ENCODE data around the gene ANKRD29. TPM values are rescaled to one million over a fixed set of nuclear protein-coding genes. Genes with fewer than 3 reads are reported as not detected.

The ANKRD29 gene
- total and polyA plus RNA-seq, 7 donors: 2.5 to 31.0 (median 4.2) TPM

DNA sequence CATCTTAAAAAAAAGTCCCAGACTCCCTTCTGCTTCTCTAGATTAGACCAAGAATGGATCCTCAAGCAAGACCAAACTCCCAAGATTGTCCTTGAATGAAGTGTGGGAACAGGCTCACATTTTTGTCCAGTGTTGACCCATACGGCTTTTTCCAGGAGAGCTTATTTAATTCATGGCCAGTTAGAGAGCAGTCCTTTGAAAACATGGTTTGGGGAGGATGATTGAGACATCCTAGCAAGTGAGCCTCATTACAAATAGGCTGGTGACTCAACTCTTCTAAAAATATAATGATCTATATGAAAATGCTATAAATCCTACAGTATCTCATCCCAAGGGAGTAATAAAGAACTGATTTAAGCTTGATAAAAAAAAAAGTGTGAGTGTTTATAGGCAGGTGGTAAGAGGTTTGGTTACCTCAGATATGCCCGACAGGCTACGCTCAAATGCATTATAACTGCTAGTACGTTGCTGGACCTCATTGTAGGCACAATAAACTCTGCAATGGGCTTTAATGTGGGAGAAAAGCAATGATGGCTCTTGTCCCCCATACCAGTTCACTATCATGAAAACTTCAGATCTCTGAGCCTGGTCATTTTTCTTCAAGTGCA, 17.0 kb downstream of the ANKRD29 start:
- WGBS, 2 donors: 82 to 94% methylated on average over 4 of the region's 4 CpGs
- H3K27ac ChIP-seq: no peak overlapping the region
- intact Hi-C loops (cut with DNase I): no loop called here
- DNase-seq: no peak
- no peaks in the 10 kb centered on the region for H3K27me3 ChIP-seq
- H3K36me3 ChIP-seq: no peaks in the 10 kb centered on the region
- no peaks in the 10 kb centered on the region for H3K9me3 ChIP-seq
- H3K4me3 ChIP-seq: no peak overlapping the region
- H3K4me1 ChIP-seq: no peaks in the 10 kb centered on the region
- no peak for TF ChIP-seq EP300 (IDR thresholded peaks at IDR 0.05)
- TF ChIP-seq, protein P1, sequence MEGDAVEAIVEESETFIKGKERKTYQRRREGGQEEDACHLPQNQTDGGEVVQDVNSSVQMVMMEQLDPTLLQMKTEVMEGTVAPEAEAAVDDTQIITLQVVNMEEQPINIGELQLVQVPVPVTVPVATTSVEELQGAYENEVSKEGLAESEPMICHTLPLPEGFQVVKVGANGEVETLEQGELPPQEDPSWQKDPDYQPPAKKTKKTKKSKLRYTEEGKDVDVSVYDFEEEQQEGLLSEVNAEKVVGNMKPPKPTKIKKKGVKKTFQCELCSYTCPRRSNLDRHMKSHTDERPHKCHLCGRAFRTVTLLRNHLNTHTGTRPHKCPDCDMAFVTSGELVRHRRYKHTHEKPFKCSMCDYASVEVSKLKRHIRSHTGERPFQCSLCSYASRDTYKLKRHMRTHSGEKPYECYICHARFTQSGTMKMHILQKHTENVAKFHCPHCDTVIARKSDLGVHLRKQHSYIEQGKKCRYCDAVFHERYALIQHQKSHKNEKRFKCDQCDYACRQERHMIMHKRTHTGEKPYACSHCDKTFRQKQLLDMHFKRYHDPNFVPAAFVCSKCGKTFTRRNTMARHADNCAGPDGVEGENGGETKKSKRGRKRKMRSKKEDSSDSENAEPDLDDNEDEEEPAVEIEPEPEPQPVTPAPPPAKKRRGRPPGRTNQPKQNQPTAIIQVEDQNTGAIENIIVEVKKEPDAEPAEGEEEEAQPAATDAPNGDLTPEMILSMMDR (IDR thresholded peaks at IDR 0.05): no peak
- no peak for TF ChIP-seq POLR2A (IDR thresholded peaks at IDR 0.05)
- TF ChIP-seq POLR2AphosphoS5 (IDR thresholded peaks at IDR 0.05): no peak

- H3K27me3 ChIP-seq: no peaks in the 10 kb centered on the region
- WGBS, 2 donors: 79 to 82% methylated on average over 2 of the region's 2 CpGs
These were observed 18.8 kb downstream of the ANKRD29 start for GRCh38 chr18:23643815-23644490.

GRCh38 chr18:23641937-23642666, 20.6 kb downstream of the ANKRD29 start:
- DNase-seq: no peak
- 95% methylated on average over 11 of the region's 11 CpGs for WGBS, 2 donors
- Histone ChIP-seq H3K36me3 (no peaks in the 10 kb centered on the region), H3K27me3 (no peaks in the 10 kb centered on the region), H3K4me1 (no peaks in the 10 kb centered on the region), H3K4me3 (no peak overlapping the region), H3K27ac (no peak overlapping the region), H3K9me3 (no peaks in the 10 kb centered on the region)
- TF ChIP-seq POLR2AphosphoS5 (IDR thresholded peaks at IDR 0.05) (no peak), EP300 (IDR thresholded peaks at IDR 0.05) (no peak), POLR2A (IDR thresholded peaks at IDR 0.05) (no peak)
- TF ChIP-seq, protein P1 (IDR thresholded peaks at IDR 0.05): no peak
- intact Hi-C loops (cut with DNase I): no loop called here

More at GRCh38 chr18:23643815-23644490, 18.8 kb downstream of the ANKRD29 start:
- Histone ChIP-seq H3K27ac (no peak overlapping the region), H3K4me3 (no peak overlapping the region), H3K36me3 (no peaks in the 10 kb centered on the region), H3K9me3 (no peaks in the 10 kb centered on the region), H3K4me1 (no peaks in the 10 kb centered on the region)
- TF ChIP-seq POLR2AphosphoS5 (IDR thresholded peaks at IDR 0.05) (no peak), POLR2A (IDR thresholded peaks at IDR 0.05) (no peak), EP300 (IDR thresholded peaks at IDR 0.05) (no peak)
- TF ChIP-seq, protein P1 (IDR thresholded peaks at IDR 0.05): no peak
- no peak for DNase-seq
- intact Hi-C loops (cut with DNase I): no loop called here

- intact Hi-C loops (cut with DNase I): no loop called here
- Histone ChIP-seq H3K4me3 (no peak overlapping the region), H3K27me3 (no peaks in the 10 kb centered on the region), H3K4me1 (no peaks in the 10 kb centered on the region), H3K27ac (no peak overlapping the region), H3K36me3 (no peaks in the 10 kb centered on the region), H3K9me3 (no peaks in the 10 kb centered on the region)
- TF ChIP-seq, protein P1 (IDR thresholded peaks at IDR 0.05): no peak
- no peak for TF ChIP-seq POLR2AphosphoS5 (IDR thresholded peaks at IDR 0.05)
- no peak for TF ChIP-seq EP300 (IDR thresholded peaks at IDR 0.05)
- TF ChIP-seq POLR2A (IDR thresholded peaks at IDR 0.05): no peak
- WGBS, 2 donors: 87 to 88% methylated on average over 11 of the region's 11 CpGs
- DNase-seq: no peak
These were observed 21.5 kb downstream of the ANKRD29 start for GRCh38 chr18:23641143-23641720.

Data from sigmoid colon (tissue), 7 donors.